Vagina (tissue), 2 donors: ENCODE measurements around the gene COQ8A. TPM values are rescaled to one million over a fixed set of nuclear protein-coding genes. Genes with fewer than 3 reads are reported as not detected.

Experiments used
- DNase-seq, 2 donors: peaks; one replicate each; pipeline ENCODE4 v3.0.0-alpha.2; 2017; ENCODE audit errors: extremely low spot score in 2 of 2
- H3K27ac ChIP-seq: fragments of 200-600 bp; sonication (generic); one replicate; pipeline ENCODE4 v1.5.1; 2019
- H3K27me3 ChIP-seq: fragments of 200-600 bp; sonication (generic); one replicate; pipeline ENCODE4 v1.5.1; 2019
- H3K36me3 ChIP-seq, 2 donors: fragments of 200-600 bp; sonication (generic); one replicate each; pipeline ENCODE4 v1.5.1; 2017 to 2019
- H3K4me1 ChIP-seq: fragments of 200-600 bp; sonication (generic); one replicate; pipeline ENCODE4 v1.5.1; 2019
- H3K4me3 ChIP-seq, 2 donors: fragments of 200-600 bp; sonication (generic); 1 replicate in 1 of 2; 2 replicates in 1 of 2; pipeline ENCODE4 v1.5.1; 2016 to 2019
- H3K9me3 ChIP-seq: fragments of 200-600 bp; sonication (generic); one replicate; pipeline ENCODE4 v1.5.1; 2019
- CTCF ChIP-seq, 3 experiments: fragments of 450-650 bp in 2 of 3; fragments of 200-600 bp in 1 of 3; sonication (generic) in 1 of 3; IDR thresholded peaks; one replicate each; pipeline ENCODE4 v1.5.1; 2017 to 2019; ENCODE audit warnings: antibody characterized with exemption in 3 of 3, mild to moderate bottlenecking in 2 of 3, moderate library complexity in 2 of 3
- POLR2A ChIP-seq, 2 donors: fragments of 450-650 bp; IDR thresholded peaks; one replicate each; pipeline ENCODE4 v1.6.1; 2017; ENCODE audit warnings: antibody characterized with exemption in 2 of 2, mild to moderate bottlenecking in 2 of 2, moderate library complexity in 2 of 2
- POLR2AphosphoS5 ChIP-seq, 2 donors: sonication (generic); formaldehyde crosslinking; IDR thresholded peaks; one replicate each; pipeline ENCODE4 v1.9.0; 2017; ENCODE audit warnings: antibody characterized with exemption in 2 of 2, mild to moderate bottlenecking in 2 of 2, low read depth in 1 of 2; ENCODE audit not compliant: insufficient read depth in 1 of 2
- intact Hi-C: fragments of 100-400 bp; cut with DNase I; formaldehyde crosslinking; loops from one replicate; pipeline ENCODE4 v1.15.1; 2023
- total RNA-seq: library from RNA; depleted of rRNA; stranded (reverse); fragments of >200 nt; gene quantifications from one replicate; pipeline ENCODE4 v1.2.3, GENCODE V29; 2016

COQ8A gene
- total RNA-seq, 1 donor from 2014 or later: 44.9 TPM

GRCh38 chr1:226984521-226985238, 44.6 kb downstream of the COQ8A start:
- TF ChIP-seq CTCF (IDR thresholded peaks at IDR 0.05): no peak
- Histone ChIP-seq H3K4me3 (no peak overlapping the region), H3K27ac (no peak overlapping the region), H3K4me1 (peaks cover 9% of the 10 kb centered on the region), H3K9me3 (no peaks in the 10 kb centered on the region), H3K36me3 (peaks cover 0 to 44% of the 10 kb centered on the region in 2 donors), H3K27me3 (no peaks in the 10 kb centered on the region)
- DNase-seq: no peak
- intact Hi-C loops: no loop called here

- H3K4me3 ChIP-seq: no peak overlapping the region
- TF ChIP-seq CTCF (IDR thresholded peaks at IDR 0.05) (no peak), POLR2A (IDR thresholded peaks at IDR 0.05) (no peak), POLR2AphosphoS5 (IDR thresholded peaks at IDR 0.05; ENCODE audit: insufficient read depth in 1 of 2, low read depth in 1 of 2) (no peak)
- H3K9me3 ChIP-seq: no peaks in the 10 kb centered on the region
- peaks cover 9% of the 10 kb centered on the region for H3K4me1 ChIP-seq
- no peak overlapping the region for H3K27ac ChIP-seq
- peaks cover 0 to 44% of the 10 kb centered on the region in 2 donors for H3K36me3 ChIP-seq
- intact Hi-C loops: no loop called here
- no peaks in the 10 kb centered on the region for H3K27me3 ChIP-seq
- DNase-seq: no peak
Observed at GRCh38 chr1:226985239-226985838, 45.2 kb downstream of the COQ8A start.

GRCh38 chr1:226985839-226986463, 45.9 kb downstream of the COQ8A start:
- no peak overlapping the region for H3K27ac ChIP-seq
- H3K27me3 ChIP-seq: no peaks in the 10 kb centered on the region
- H3K9me3 ChIP-seq: no peaks in the 10 kb centered on the region
- H3K4me1 ChIP-seq: peaks cover 9% of the 10 kb centered on the region
- intact Hi-C loops: no loop called here
- TF ChIP-seq POLR2AphosphoS5 (IDR thresholded peaks at IDR 0.05; ENCODE audit: insufficient read depth in 1 of 2, low read depth in 1 of 2) (no peak), POLR2A (IDR thresholded peaks at IDR 0.05) (no peak), CTCF (IDR thresholded peaks at IDR 0.05) (no peak)
- peaks cover 0 to 44% of the 10 kb centered on the region in 2 donors for H3K36me3 ChIP-seq
- H3K4me3 ChIP-seq: no peak overlapping the region
- DNase-seq: no peak

GRCh38 chr1:226986496-226987178, 46.5 kb downstream of the COQ8A start:
- no peak for DNase-seq
- intact Hi-C loops: no loop called here
- Histone ChIP-seq H3K4me3 (no peak overlapping the region), H3K27me3 (no peaks in the 10 kb centered on the region), H3K27ac (no peak overlapping the region), H3K9me3 (no peaks in the 10 kb centered on the region), H3K4me1 (peaks cover 9% of the 10 kb centered on the region), H3K36me3 (peaks cover 0 to 44% of the 10 kb centered on the region in 2 donors)
- no peak for TF ChIP-seq CTCF (IDR thresholded peaks at IDR 0.05)
- no peak for TF ChIP-seq POLR2AphosphoS5 (IDR thresholded peaks at IDR 0.05; ENCODE audit: insufficient read depth in 1 of 2, low read depth in 1 of 2)
- no peak for TF ChIP-seq POLR2A (IDR thresholded peaks at IDR 0.05)
